A549 (cell line): Measurements from ENCODE around the gene BLOC1S4. TPM values are rescaled to one million over a fixed set of nuclear protein-coding genes. Genes with fewer than 3 reads are reported as not detected.

Source experiments
- ATAC-seq, 2 experiments: fragments of 200-7000 bp in 1 of 2; fragments of >200 bp in 1 of 2; cut with Nextera tagmentation in 1 of 2; cut with Tn5 transposase in 1 of 2; 3 replicates each; pipeline versions ENCODE4 v1.8.0 to v1.9.1; 2018 to 2020; ENCODE audit warnings: mild to moderate bottlenecking in 1 of 2, moderate library complexity in 1 of 2
- CTCF ChIA-PET: fragments of 300-600 bp; sonication (Branson Sonifier 250); formaldehyde crosslinking; extraction: SDS; loops from one replicate; lab custom pipeline; 2021; ENCODE audit warnings: antibody characterized with exemption, inconsistent platforms; lab: Yijun Ruan, JAX
- POLR2A ChIA-PET: fragments of 350-600 bp; formaldehyde crosslinking; extraction: SDS; loops from one replicate; lab custom pipeline; 2021; ENCODE audit warnings: antibody characterized with exemption, inconsistent platforms; lab: Yijun Ruan, JAX
- DNase-seq, 2 experiments: peaks; one replicate each; pipeline versions ENCODE4 v3.0.0 to v3.0.0-alpha.2; 2011 to 2016; ENCODE audit warnings: low read depth in 1 of 2, low spot score in 1 of 2
- FAIRE-seq: peaks from 2 replicates; lab custom pipeline; 2011; peaks lifted over from hg19 to GRCh38; lab: Jason Lieb, UNC
- H3K27ac ChIP-seq, 2 experiments: fragments of >200 bp; sonication (Bioruptor Twin); formaldehyde crosslinking; 3 replicates each; pipeline ENCODE4 v1.5.1; 2016 to 2017
- H3K4me1 ChIP-seq: fragments of >200 bp; sonication (Bioruptor Twin); formaldehyde crosslinking; 3 replicates; pipeline ENCODE4 v1.6.1; 2016
- H3K4me2 ChIP-seq: fragments of >200 bp; sonication (Bioruptor Twin); formaldehyde crosslinking; 3 replicates; pipeline ENCODE4 v1.6.1; 2016
- H3K4me3 ChIP-seq: fragments of >200 bp; sonication (Bioruptor Twin); formaldehyde crosslinking; 3 replicates; pipeline ENCODE4 v1.5.1; 2016
- H3K9me3 ChIP-seq: fragments of >200 bp; sonication (Bioruptor Twin); formaldehyde crosslinking; 3 replicates; pipeline ENCODE4 v1.6.1; 2016
- CBX2 ChIP-seq: fragments of 200-600 bp; sonication (generic); IDR thresholded peaks from 2 replicates; pipeline ENCODE4 v1.6.1; 2016; ENCODE audit warnings: low read depth, mild to moderate bottlenecking, borderline replicate concordance
- CBX8 ChIP-seq: fragments of 200-600 bp; sonication (generic); IDR thresholded peaks from 2 replicates; pipeline ENCODE4 v1.6.1; 2016
- CHD4 ChIP-seq: fragments of 200-600 bp; sonication (generic); IDR thresholded peaks from 2 replicates; pipeline ENCODE4 v1.6.1; 2016; ENCODE audit warnings: antibody characterized with exemption, mild to moderate bottlenecking, borderline replicate concordance
- ELK1 ChIP-seq: fragments of 150-350 bp; IDR thresholded peaks from 2 replicates; pipeline ENCODE4 v1.6.1; 2014; ENCODE audit warnings: low read depth, mild to moderate bottlenecking, low read length
- EP300 ChIP-seq, 2 experiments: fragments of >200 bp; sonication (Bioruptor Twin); formaldehyde crosslinking; IDR thresholded peaks; 2 replicates in 1 of 2; 3 replicates in 1 of 2; pipeline ENCODE4 v1.6.1; 2016 to 2017
- FOSB ChIP-seq: fragments of 250-450 bp; sonication (Bioruptor Pico); IDR thresholded peaks from 2 replicates; pipeline ENCODE4 v1.5.0; 2020; ENCODE audit warnings: mild to moderate bottlenecking, moderate library complexity
- FOXS1 ChIP-seq: fragments of 250-450 bp; sonication (Bioruptor Pico); IDR thresholded peaks from 2 replicates; pipeline ENCODE4 v1.5.0; 2020; ENCODE audit warnings: mild to moderate bottlenecking, moderate library complexity
- HES2 ChIP-seq: fragments of >200 bp; sonication (Bioruptor Twin); formaldehyde crosslinking; IDR thresholded peaks from 2 replicates; pipeline ENCODE4 v1.6.1; 2016
- HEYL ChIP-seq: fragments of 250-450 bp; sonication (Bioruptor Pico); IDR thresholded peaks from 2 replicates; pipeline ENCODE4 v1.8.0; 2021; ENCODE audit warnings: mild to moderate bottlenecking, moderate library complexity
- HOXB13 ChIP-seq: fragments of 250-450 bp; sonication (Bioruptor Pico); IDR thresholded peaks from 2 replicates; pipeline ENCODE4 v1.5.0; 2020; ENCODE audit warnings: low read depth, mild to moderate bottlenecking, moderate library complexity
- JUNB ChIP-seq: fragments of >200 bp; sonication (Bioruptor Twin); formaldehyde crosslinking; IDR thresholded peaks from 2 replicates; pipeline ENCODE4 v1.6.1; 2016
- KDM1A ChIP-seq: fragments of 200-600 bp; sonication (generic); IDR thresholded peaks from 2 replicates; pipeline ENCODE4 v1.6.1; 2016; ENCODE audit warnings: low read depth, mild to moderate bottlenecking
- MAFK ChIP-seq: fragments of 450-650 bp; IDR thresholded peaks from 2 replicates; pipeline ENCODE4 v1.6.1; 2014; ENCODE audit not compliant: partially characterized antibody
- MAZ ChIP-seq: fragments of 150-350 bp; IDR thresholded peaks from 2 replicates; pipeline ENCODE4 v1.6.1; 2014; ENCODE audit warnings: antibody characterized with exemption, low read depth, low read length, borderline replicate concordance
- NPAS2 ChIP-seq: fragments of 250-450 bp; sonication (Bioruptor Pico); IDR thresholded peaks from 2 replicates; pipeline ENCODE4 v1.8.0; 2022; ENCODE audit warnings: mild to moderate bottlenecking, moderate library complexity, borderline replicate concordance
- NR3C1 ChIP-seq: fragments of >200 bp; sonication (Bioruptor Twin); formaldehyde crosslinking; IDR thresholded peaks from 3 replicates; pipeline ENCODE4 v1.6.1; 2017
- RARB ChIP-seq: fragments of 250-450 bp; sonication (Bioruptor Pico); IDR thresholded peaks from 2 replicates; pipeline ENCODE4 v1.8.0; 2021; ENCODE audit warnings: mild to moderate bottlenecking, moderate library complexity
- SREBF2 ChIP-seq: fragments of 450-650 bp; IDR thresholded peaks from 2 replicates; pipeline ENCODE4 v1.6.1; 2014; ENCODE audit warnings: mild to moderate bottlenecking, moderate library complexity
- USF2 ChIP-seq: fragments of 450-650 bp; IDR thresholded peaks from 2 replicates; pipeline ENCODE4 v1.6.1; 2014; ENCODE audit warnings: antibody characterized with exemption
- ZC3H11A ChIP-seq: fragments of 450-650 bp; IDR thresholded peaks from 2 replicates; pipeline ENCODE4 v1.6.1; 2014; ENCODE audit warnings: antibody characterized with exemption, mild to moderate bottlenecking
- ZNF302 ChIP-seq: fragments of 250-450 bp; sonication (Bioruptor Pico); IDR thresholded peaks from 2 replicates; pipeline ENCODE4 v1.9.0; 2021; ENCODE audit warnings: inconsistent platforms, mild to moderate bottlenecking, moderate library complexity
- ZSCAN20 ChIP-seq: fragments of 250-450 bp; sonication (Bioruptor Pico); IDR thresholded peaks from 2 replicates; pipeline ENCODE4 v1.8.0; 2022; ENCODE audit warnings: mild to moderate bottlenecking, moderate library complexity
- WGBS: methylation state at CpG from one replicate; pipeline ENCODE4 v1.1.6; 2017; ENCODE audit errors: missing lambda C conversion rate; 5-methylcytosine and 5-hydroxymethylcytosine counted together
- polyA plus RNA-seq, 4 experiments: library from polyadenylated mRNA; depleted of rRNA in 3 of 4; stranded (reverse); fragments of >200 nt; fragmentation: RNase III in 1 of 4; extraction: RNeasy Plus Mini Kit Qiagen cat#74134 plus additional on column Dnase treatment in 1 of 4; gene quantifications; 2 replicates in 3 of 4; 3 replicates in 1 of 4; pipeline ENCODE4 v1.2.3, GENCODE V29; 2011 to 2017
- TF ChIP-seq, protein P1 (sequence below): fragments of 250-450 bp; sonication (Bioruptor Pico); IDR thresholded peaks from 2 replicates; pipeline ENCODE4 v1.5.0; 2021; ENCODE audit warnings: mild to moderate bottlenecking, moderate library complexity, borderline replicate concordance
- TF ChIP-seq, protein P2 (sequence below): fragments of >200 bp; sonication (Bioruptor Twin); formaldehyde crosslinking; IDR thresholded peaks from 3 replicates; pipeline ENCODE4 v1.6.1; 2016
- TF ChIP-seq, protein P3 (sequence below): fragments of 250-450 bp; sonication (Bioruptor Pico); IDR thresholded peaks from 2 replicates; pipeline ENCODE4 v1.5.0; 2020; ENCODE audit warnings: low read depth, mild to moderate bottlenecking, moderate library complexity

Gene BLOC1S4
- polyA plus RNA-seq, 2 of the 4 experiments (the other 2 are of a cell fraction), result 13.2 to 13.9 TPM

DNA sequence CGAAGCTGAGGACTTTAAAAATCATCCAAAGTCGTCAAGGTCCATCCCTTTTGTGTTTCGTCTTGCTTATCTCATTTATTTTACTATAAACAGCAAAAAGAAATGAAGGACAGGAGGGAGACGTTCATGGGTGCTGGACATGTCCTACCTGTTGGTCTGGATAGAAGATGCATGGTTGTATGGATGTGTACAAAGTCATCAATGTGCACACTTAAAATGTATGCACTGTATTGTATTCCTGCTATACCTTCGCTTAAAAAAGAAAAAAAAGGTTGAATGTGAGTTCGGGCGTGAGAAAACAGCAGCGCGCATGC lies 313 bp upstream of the BLOC1S4 start:
- CTCF ChIA-PET, result interaction anchor here (0.9 to 9.0 kb wide), 2 partner anchors 12 to 158 kb away, joined by 3 to 168 read pairs; no protein-coding TSS in a partner anchor
- WGBS, result 13% methylated on average over 9 of the region's 9 CpGs
- POLR2A ChIA-PET, result interaction anchor here (2.1 kb wide), 1 partner anchor 41 kb away, joined by 9 read pairs; a partner anchor contains a TSS
- H3K27ac ChIP-seq, result peak overlapping the region; percentile 92 to 99
- ATAC-seq, result 0 out of 6 replicates have a peak, but pooled peaks of 1 of the 2 experiments have one; percentile 21
- H3K4me1 ChIP-seq, result peaks cover 21% of the 10 kb centered on the region; the same call in 1 of the 3 replicates
- DNase-seq, result no peak
- peak overlapping the region; percentile 89 for H3K4me2 ChIP-seq
- no peak for FAIRE-seq
- peaks cover 19% of the 10 kb centered on the region for H3K9me3 ChIP-seq
- peak overlapping the region; percentile 81 for H3K4me3 ChIP-seq
- TF ChIP-seq, protein P1, sequence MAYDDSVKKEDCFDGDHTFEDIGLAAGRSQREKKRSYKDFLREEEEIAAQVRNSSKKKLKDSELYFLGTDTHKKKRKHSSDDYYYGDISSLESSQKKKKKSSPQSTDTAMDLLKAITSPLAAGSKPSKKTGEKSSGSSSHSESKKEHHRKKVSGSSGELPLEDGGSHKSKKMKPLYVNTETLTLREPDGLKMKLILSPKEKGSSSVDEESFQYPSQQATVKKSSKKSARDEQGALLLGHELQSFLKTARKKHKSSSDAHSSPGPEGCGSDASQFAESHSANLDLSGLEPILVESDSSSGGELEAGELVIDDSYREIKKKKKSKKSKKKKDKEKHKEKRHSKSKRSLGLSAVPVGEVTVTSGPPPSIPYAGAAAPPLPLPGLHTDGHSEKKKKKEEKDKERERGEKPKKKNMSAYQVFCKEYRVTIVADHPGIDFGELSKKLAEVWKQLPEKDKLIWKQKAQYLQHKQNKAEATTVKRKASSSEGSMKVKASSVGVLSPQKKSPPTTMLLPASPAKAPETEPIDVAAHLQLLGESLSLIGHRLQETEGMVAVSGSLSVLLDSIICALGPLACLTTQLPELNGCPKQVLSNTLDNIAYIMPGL (CRISPR knock-in tag), result no peak
- TF ChIP-seq, protein P2, sequence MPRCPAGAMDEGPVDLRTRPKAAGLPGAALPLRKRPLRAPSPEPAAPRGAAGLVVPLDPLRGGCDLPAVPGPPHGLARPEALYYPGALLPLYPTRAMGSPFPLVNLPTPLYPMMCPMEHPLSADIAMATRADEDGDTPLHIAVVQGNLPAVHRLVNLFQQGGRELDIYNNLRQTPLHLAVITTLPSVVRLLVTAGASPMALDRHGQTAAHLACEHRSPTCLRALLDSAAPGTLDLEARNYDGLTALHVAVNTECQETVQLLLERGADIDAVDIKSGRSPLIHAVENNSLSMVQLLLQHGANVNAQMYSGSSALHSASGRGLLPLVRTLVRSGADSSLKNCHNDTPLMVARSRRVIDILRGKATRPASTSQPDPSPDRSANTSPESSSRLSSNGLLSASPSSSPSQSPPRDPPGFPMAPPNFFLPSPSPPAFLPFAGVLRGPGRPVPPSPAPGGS, result no peak
- TF ChIP-seq FOSB (CRISPR knock-in tag), result no peak
- TF ChIP-seq HOXB13 (CRISPR knock-in tag), result no peak
- no peak for TF ChIP-seq EP300 (IDR thresholded peaks at IDR 0.05)
- TF ChIP-seq ZSCAN20 (CRISPR knock-in tag), result no peak
- TF ChIP-seq HES2, result no peak
- no peak for TF ChIP-seq USF2
- no peak for TF ChIP-seq MAFK
- no peak for TF ChIP-seq KDM1A
- TF ChIP-seq CBX2, result no peak
- no peak for TF ChIP-seq NPAS2 (CRISPR knock-in tag)
- TF ChIP-seq, protein P3, sequence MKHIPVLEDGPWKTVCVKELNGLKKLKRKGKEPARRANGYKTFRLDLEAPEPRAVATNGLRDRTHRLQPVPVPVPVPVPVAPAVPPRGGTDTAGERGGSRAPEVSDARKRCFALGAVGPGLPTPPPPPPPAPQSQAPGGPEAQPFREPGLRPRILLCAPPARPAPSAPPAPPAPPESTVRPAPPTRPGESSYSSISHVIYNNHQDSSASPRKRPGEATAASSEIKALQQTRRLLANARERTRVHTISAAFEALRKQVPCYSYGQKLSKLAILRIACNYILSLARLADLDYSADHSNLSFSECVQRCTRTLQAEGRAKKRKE (CRISPR knock-in tag), result no peak
- no peak for TF ChIP-seq CBX8
- no peak for TF ChIP-seq FOXS1 (CRISPR knock-in tag)

DNA sequence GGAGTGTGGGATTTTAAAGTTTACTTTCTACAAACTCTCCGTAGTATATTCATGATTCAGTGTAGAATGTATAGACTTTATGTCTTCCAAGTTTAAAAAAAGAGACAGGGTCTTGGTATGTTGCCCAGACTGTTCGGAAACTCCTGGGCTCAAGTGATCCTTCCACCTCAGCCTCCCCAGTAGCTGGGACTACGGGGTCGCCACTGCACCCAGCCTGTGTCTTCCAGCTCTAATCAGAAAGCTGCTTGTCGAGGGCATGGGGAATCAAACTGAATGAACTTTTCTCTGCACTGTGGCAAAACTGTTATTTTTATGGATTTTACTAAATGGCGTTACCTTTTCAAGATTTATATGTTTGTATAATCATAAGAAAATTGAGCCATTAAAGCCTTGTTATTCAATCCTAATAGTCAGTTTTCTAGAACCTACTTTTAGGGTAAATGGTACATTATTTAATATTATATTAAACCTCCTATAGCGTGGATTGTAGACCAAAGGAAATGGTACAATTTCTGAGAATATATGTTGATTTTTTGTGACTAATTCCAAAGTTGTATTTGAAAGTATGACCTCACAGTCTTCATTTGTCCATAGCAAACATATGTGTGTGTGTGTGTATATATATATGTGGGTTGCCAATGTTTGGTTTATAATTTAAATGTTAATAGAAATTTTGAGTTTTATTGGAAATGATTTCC lies 1.1 kb downstream of the BLOC1S4 start:
- WGBS, result 40% methylated on average over 7 of the region's 7 CpGs
- H3K27ac ChIP-seq, result peak overlapping the region; percentile 92 to 99
- ATAC-seq (no peak; a peak in 1 of 6 replicates), FAIRE-seq (no peak), DNase-seq (no peak)
- H3K4me2 ChIP-seq, result peak overlapping the region; percentile 89
- ChIA-PET CTCF (interaction anchor here (0.6 to 9.0 kb wide), 6 partner anchors 10 to 444 kb away, joined by 3 to 168 read pairs (median 4); partner anchors contain the start of gene GRPEL1), POLR2A (interaction anchor here (0.5 to 2.1 kb wide), 4 partner anchors 25 to 348 kb away, joined by 3 to 9 read pairs (median 3); a partner anchor contains a TSS)
- peaks cover 5% of the 10 kb centered on the region; the same call in 1 of the 3 replicates for H3K9me3 ChIP-seq
- peaks cover 21% of the 10 kb centered on the region; the same call in 1 of the 3 replicates for H3K4me1 ChIP-seq
- H3K4me3 ChIP-seq, result peak overlapping the region; percentile 81
- TF ChIP-seq CHD4 (no peak), RARB (CRISPR knock-in tag) (no peak), JUNB (no peak), NR3C1 (no peak), MAZ (no peak), ZNF302 (CRISPR knock-in tag) (no peak), ZC3H11A (no peak), HEYL (CRISPR knock-in tag) (no peak), EP300 (IDR thresholded peaks at IDR 0.05) (no peak), ELK1 (no peak), SREBF2 (no peak), ZSCAN20 (CRISPR knock-in tag) (no peak), NPAS2 (CRISPR knock-in tag) (no peak), MAFK (no peak)
- TF ChIP-seq, all 56 proteins: peak for 0
